ENCODE data around the gene ACSF2.

Gene ACSF2

GRCh38 chr17:50392621-50393020 is 33.4 kb upstream of the ACSF2 start:
- no peaks in the 10 kb centered on the region for H3K9me3 ChIP-seq (ENCODE audit: severe bottlenecking)
- no peak overlapping the region for H3K4me3 ChIP-seq (ENCODE audit: severe bottlenecking)
- H3K27ac ChIP-seq (ENCODE audit: poor library complexity, severe bottlenecking): peak overlapping the region; percentile 70
- H3K36me3 ChIP-seq (ENCODE audit: low read depth): peaks cover 87% of the 10 kb centered on the region
- H3K4me1 ChIP-seq (ENCODE audit: insufficient read depth, poor library complexity, severe bottlenecking): peaks cover 27% of the 10 kb centered on the region
- ATAC-seq (ENCODE audit: low read depth) (no peak), DNase-seq (ENCODE audit: low spot score) (no peak)
- H3K27me3 ChIP-seq (ENCODE audit: insufficient read depth, poor library complexity, severe bottlenecking): no peaks in the 10 kb centered on the region
- TF ChIP-seq, protein P1, sequence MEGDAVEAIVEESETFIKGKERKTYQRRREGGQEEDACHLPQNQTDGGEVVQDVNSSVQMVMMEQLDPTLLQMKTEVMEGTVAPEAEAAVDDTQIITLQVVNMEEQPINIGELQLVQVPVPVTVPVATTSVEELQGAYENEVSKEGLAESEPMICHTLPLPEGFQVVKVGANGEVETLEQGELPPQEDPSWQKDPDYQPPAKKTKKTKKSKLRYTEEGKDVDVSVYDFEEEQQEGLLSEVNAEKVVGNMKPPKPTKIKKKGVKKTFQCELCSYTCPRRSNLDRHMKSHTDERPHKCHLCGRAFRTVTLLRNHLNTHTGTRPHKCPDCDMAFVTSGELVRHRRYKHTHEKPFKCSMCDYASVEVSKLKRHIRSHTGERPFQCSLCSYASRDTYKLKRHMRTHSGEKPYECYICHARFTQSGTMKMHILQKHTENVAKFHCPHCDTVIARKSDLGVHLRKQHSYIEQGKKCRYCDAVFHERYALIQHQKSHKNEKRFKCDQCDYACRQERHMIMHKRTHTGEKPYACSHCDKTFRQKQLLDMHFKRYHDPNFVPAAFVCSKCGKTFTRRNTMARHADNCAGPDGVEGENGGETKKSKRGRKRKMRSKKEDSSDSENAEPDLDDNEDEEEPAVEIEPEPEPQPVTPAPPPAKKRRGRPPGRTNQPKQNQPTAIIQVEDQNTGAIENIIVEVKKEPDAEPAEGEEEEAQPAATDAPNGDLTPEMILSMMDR (IDR thresholded peaks at IDR 0.05; ENCODE audit: poor library complexity, severe bottlenecking): no peak

DNA sequence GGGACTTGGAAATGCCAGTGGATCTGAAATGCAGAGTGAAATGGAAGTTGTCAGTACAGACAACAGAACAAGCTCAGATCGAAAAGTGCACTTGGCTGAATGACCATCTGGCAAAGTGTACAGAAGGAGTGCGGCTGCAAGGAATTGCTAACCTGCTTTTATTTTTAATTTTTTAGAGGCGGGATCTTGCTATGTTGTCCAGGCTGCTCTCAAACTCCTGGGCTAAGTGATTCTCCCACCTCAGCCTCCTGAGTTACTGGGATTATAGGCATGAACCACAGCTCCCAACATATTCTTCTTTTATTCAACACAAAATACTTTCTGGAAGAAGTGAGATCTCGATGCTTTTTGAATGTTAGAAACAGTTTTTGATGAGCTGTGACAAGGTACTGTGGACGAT is 32.3 kb upstream of the ACSF2 start:
- no peaks in the 10 kb centered on the region for H3K27me3 ChIP-seq (ENCODE audit: insufficient read depth, poor library complexity, severe bottlenecking)
- no peak for ATAC-seq (ENCODE audit: low read depth)
- H3K9me3 ChIP-seq (ENCODE audit: severe bottlenecking): no peaks in the 10 kb centered on the region
- DNase-seq (ENCODE audit: low spot score): no peak
- TF ChIP-seq, protein P1 (IDR thresholded peaks at IDR 0.05; ENCODE audit: poor library complexity, severe bottlenecking): no peak
- peak overlapping the region; percentile 70 for H3K27ac ChIP-seq (ENCODE audit: poor library complexity, severe bottlenecking)
- peaks cover 77% of the 10 kb centered on the region for H3K36me3 ChIP-seq (ENCODE audit: low read depth)
- H3K4me1 ChIP-seq (ENCODE audit: insufficient read depth, poor library complexity, severe bottlenecking): peaks cover 27% of the 10 kb centered on the region
- H3K4me3 ChIP-seq (ENCODE audit: severe bottlenecking): no peak overlapping the region

DNA sequence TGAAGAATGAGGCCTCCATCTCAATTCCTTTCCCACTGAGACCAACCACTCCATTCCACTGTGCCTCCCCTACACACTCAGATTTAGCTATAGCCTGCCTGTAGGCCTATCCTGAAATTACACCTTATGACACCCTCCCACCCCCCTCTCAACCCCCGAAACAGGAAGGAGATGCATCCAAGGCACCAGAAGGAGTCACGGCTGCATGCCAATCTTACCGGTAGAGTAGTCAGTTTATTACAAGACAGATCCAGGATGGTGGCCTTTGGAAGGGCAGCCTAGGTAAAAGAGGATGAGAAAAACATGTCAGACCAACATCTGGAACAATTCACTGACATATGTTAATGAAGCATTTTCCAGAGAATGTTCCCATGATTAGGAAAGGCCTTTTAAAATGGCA is 31.3 kb upstream of the ACSF2 start:
- no peak for ATAC-seq (ENCODE audit: low read depth)
- Histone ChIP-seq H3K4me3 (ENCODE audit: severe bottlenecking) (no peak overlapping the region), H3K27me3 (ENCODE audit: insufficient read depth, poor library complexity, severe bottlenecking) (no peaks in the 10 kb centered on the region), H3K9me3 (ENCODE audit: severe bottlenecking) (no peaks in the 10 kb centered on the region), H3K36me3 (ENCODE audit: low read depth) (peaks cover 66% of the 10 kb centered on the region), H3K27ac (ENCODE audit: poor library complexity, severe bottlenecking) (peak overlapping the region; percentile 70), H3K4me1 (ENCODE audit: insufficient read depth, poor library complexity, severe bottlenecking) (peaks cover 27% of the 10 kb centered on the region)
- DNase-seq (ENCODE audit: low spot score): no peak
- TF ChIP-seq, protein P1 (IDR thresholded peaks at IDR 0.05; ENCODE audit: poor library complexity, severe bottlenecking): no peak

DNA sequence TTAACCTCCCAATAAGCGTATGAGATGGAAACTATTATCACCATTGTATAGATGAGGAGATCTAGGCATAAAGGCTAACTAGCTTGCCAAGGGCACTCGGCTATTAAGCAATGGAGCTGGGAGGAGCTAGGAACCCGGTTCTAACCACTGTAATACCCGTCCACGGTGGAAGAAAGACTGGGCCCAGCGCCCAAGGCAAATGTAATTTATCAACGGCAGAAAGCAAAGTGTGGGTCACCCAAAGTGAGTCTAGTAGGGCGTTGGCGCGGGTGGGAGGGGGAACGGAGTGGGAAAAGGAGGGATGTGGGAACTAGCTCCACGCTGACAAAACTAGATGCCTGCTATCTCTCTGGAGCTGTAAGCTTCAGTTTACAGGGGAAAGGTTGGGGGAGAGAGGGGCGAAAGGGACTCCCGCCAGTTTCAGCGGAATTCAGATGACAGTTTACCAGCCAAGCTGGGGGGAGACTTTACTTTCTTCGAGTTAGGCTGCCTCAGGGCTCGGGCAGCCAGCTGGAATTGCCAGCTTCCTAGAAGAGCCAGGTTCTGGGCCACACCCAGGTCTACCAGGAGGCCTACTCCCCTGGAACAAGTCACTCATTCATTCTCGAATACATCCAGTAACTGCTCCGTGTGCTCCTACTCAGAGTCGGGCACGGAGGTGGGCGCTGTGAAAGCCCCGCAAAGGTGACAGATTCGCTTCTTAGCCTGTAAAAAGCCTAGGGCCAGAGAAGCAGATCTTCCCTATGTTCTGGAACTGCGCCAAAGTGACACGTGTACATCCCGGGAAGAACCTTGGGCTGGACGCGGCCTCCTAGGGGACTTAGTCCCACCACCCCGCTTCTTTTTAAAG is 29.5 kb upstream of the ACSF2 start:
- peaks cover 50% of the 10 kb centered on the region for H3K36me3 ChIP-seq (ENCODE audit: low read depth)
- TF ChIP-seq, protein P1 (IDR thresholded peaks at IDR 0.05; ENCODE audit: poor library complexity, severe bottlenecking): no peak
- DNase-seq (ENCODE audit: low spot score) (no peak), ATAC-seq (ENCODE audit: low read depth) (peak; percentile 50)
- no peaks in the 10 kb centered on the region for H3K27me3 ChIP-seq (ENCODE audit: insufficient read depth, poor library complexity, severe bottlenecking)
- H3K9me3 ChIP-seq (ENCODE audit: severe bottlenecking): no peaks in the 10 kb centered on the region
- peak overlapping the region; percentile 70 for H3K27ac ChIP-seq (ENCODE audit: poor library complexity, severe bottlenecking)
- H3K4me3 ChIP-seq (ENCODE audit: severe bottlenecking): peak overlapping the region; percentile 93
- H3K4me1 ChIP-seq (ENCODE audit: insufficient read depth, poor library complexity, severe bottlenecking): peaks cover 22% of the 10 kb centered on the region

All from RWPE2 (cell line).